ENCODE results near the gene UMAD1.

The UMAD1 gene

DNA sequence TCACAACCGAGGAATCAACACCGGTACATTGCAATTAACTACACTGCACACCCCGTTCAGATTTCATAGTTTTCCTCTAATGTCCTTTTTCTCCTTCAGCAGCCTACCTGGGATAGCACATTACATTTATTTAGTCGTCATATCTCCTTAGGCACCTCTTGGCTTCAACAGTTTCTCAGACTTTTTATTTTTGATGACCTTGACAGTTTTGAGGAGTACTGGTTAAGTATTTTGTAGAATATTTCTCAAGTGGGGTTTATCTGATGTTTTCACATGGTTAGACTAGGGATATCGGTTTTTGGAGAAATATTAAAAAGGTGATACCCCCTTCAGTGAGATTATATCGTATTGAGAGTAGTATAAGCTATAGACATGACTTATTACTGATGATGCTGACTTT lies 241.0 kb downstream of the UMAD1 start:
- Histone ChIP-seq H4K20me1 (no peaks in the 10 kb centered on the region), H3K4me2 (no peak overlapping the region), H3K36me3 (no peaks in the 10 kb centered on the region), H3K27me3 (no peaks in the 10 kb centered on the region), H3K27ac (no peak overlapping the region), H3K9me3 (replicated peaks in 1 of 11) (peaks cover 0 to 20% (median 0%) of the 10 kb centered on the region in 11 experiments; a peak in 4 of 22 replicates), H3K9ac (no peak overlapping the region), H3K4me3 (no peak overlapping the region), H3K4me1 (peaks cover 0 to 14% (median 0%) of the 10 kb centered on the region in 10 experiments; a peak in 6 of 20 replicates)
- no peak for TF ChIP-seq Cebpa-rat (IDR thresholded peaks at IDR 0.05)

DNA sequence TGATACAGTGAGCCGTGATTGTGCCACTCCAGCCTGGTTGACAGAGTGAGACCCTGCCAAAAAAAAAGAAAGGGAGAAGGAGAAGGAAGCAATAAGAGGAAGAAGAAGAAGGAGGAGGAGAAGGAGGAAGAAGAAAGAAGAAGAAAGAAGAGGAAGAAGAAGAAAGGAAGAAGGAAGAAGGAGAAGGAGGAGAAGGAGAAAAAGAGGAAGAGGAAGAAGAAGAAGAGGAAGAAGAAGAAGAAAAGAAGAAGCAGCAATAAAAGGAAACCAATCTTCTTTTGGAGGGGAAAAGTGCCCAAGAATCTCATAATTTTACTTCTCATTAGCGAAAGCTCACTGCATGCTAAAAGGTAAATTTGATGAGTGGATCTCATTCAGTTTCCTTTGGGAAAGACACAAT lies 242.3 kb downstream of the UMAD1 start:
- H4K20me1 ChIP-seq = no peaks in the 10 kb centered on the region
- no peaks in the 10 kb centered on the region for H3K36me3 ChIP-seq
- no peak overlapping the region for H3K9ac ChIP-seq
- no peak overlapping the region for H3K4me3 ChIP-seq
- peaks cover 0 to 14% (median 0%) of the 10 kb centered on the region in 10 experiments; a peak in 6 of 20 replicates for H3K4me1 ChIP-seq
- H3K4me2 ChIP-seq = peak overlapping the region in 2 of 11 experiments; percentile 4 to 29; a peak in 1 of 22 replicates
- peaks cover 0 to 20% (median 0%) of the 10 kb centered on the region in 11 experiments; a peak in 4 of 22 replicates for H3K9me3 ChIP-seq (replicated peaks in 1 of 11)
- peak overlapping the region in 1 of 11 experiments; percentile 23; a peak in 1 of 22 replicates for H3K27ac ChIP-seq
- H3K27me3 ChIP-seq = no peaks in the 10 kb centered on the region
- no peak for TF ChIP-seq Cebpa-rat (IDR thresholded peaks at IDR 0.05)

DNA sequence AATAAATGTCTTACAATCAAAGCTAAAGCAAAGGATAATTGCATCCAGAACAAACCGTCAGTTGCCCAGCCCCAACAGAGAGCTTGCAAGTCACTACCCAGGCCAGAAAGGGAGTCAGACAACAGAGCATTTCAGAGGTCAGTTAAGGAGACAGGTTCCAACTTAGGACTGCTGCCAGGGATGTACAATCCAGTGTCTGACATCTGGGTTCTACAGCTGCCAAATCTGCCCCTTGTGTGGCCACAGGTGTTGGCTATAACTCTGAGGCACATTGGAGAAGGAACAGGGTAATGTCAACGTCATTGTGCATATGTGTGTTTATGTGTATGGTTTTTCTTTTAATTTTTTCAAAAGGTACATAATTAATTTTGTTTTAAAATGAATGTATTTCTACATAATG lies 242.8 kb downstream of the UMAD1 start:
- no peak for TF ChIP-seq Cebpa-rat (IDR thresholded peaks at IDR 0.05)
- Histone ChIP-seq H3K36me3 (no peaks in the 10 kb centered on the region), H3K4me2 (peak overlapping the region in 4 of 11 experiments; percentile 4 to 52 (median 18); a peak in 5 of 22 replicates), H4K20me1 (no peaks in the 10 kb centered on the region), H3K9me3 (replicated peaks in 1 of 11) (peaks cover 0 to 20% (median 0%) of the 10 kb centered on the region in 11 experiments; a peak in 4 of 22 replicates), H3K27ac (peak overlapping the region in 1 of 11 experiments; percentile 23; a peak in 1 of 22 replicates), H3K4me1 (peaks cover 0 to 14% (median 0%) of the 10 kb centered on the region in 10 experiments; a peak in 6 of 20 replicates), H3K4me3 (no peak overlapping the region), H3K27me3 (no peaks in the 10 kb centered on the region), H3K9ac (no peak overlapping the region)

DNA sequence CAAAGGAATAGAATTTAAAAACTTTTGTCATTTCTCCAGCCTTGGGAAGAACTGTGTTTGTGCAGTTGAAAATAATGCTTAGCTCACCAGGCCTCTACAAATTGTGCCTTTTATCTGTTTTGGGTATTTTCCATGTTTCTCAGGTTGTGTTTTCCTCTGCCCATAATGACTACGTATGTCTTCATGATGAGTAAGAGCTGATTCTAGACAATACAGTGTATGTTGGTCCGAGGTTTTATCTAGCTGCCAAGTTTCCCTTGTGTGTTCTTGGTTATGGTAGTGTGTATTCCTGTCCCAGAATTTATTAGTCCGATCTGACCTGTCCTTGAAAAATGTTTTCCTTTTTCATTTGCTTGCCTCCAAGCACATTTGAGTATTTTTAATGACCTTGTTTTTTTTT lies 244.3 kb downstream of the UMAD1 start:
- peaks cover 0 to 14% (median 0%) of the 10 kb centered on the region in 10 experiments; a peak in 6 of 20 replicates for H3K4me1 ChIP-seq
- H3K9me3 ChIP-seq (replicated peaks in 1 of 11) = peaks cover 0 to 20% (median 0%) of the 10 kb centered on the region in 11 experiments; a peak in 4 of 22 replicates
- H3K9ac ChIP-seq = no peak overlapping the region
- H3K27ac ChIP-seq = no peak overlapping the region
- no peaks in the 10 kb centered on the region for H3K27me3 ChIP-seq
- H3K4me3 ChIP-seq = no peak overlapping the region
- TF ChIP-seq Cebpa-rat (IDR thresholded peaks at IDR 0.05) = no peak
- H4K20me1 ChIP-seq = no peaks in the 10 kb centered on the region
- H3K36me3 ChIP-seq = no peaks in the 10 kb centered on the region
- H3K4me2 ChIP-seq = no peak overlapping the region

DNA sequence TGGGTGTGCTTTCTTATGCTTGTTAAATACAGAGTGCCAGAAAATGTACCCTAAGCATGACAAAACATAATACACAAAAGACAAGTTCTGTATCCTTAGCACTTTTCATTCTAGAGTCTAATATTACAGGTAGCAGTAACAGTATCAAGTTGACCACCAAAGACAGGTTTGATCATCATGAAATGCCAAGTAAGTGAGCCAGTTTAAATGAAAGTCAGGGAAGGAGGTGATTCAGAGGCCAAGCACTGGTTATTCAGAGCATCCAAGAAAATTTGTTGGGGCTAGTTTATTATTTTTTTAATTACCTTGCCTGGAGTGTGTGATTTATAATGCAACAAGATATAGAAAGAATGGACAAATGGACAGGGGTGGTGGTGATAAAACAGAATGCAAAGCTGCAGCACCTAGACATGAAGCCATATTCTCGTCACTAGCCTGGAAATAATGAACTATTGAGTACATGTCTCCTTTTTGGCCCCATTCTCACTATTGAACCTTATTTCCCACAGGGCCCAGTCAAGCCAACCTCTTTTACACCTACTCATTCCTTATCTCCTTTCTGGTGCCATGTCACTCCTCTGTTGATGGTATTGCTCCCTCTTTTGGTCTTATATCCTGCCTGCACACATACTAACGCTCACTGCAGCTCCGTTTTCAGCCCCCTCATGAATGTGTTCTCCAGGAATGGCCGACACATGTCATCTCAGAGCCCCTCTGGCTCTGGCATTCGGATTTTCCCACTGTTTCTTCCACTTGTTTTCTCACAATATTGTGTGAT lies 249.4 kb downstream of the UMAD1 start:
- H3K27me3 ChIP-seq = no peaks in the 10 kb centered on the region
- no peak for TF ChIP-seq Cebpa-rat (IDR thresholded peaks at IDR 0.05)
- no peaks in the 10 kb centered on the region for H3K36me3 ChIP-seq
- H4K20me1 ChIP-seq = no peaks in the 10 kb centered on the region
- H3K4me1 ChIP-seq = no peaks in the 10 kb centered on the region
- H3K27ac ChIP-seq = no peak overlapping the region
- H3K4me3 ChIP-seq = no peak overlapping the region
- no peak overlapping the region for H3K4me2 ChIP-seq
- H3K9me3 ChIP-seq (replicated peaks in 1 of 11) = 0 out of 22 replicates have a peak, but pooled peaks cover 0 to 8% (median 0%) of the 10 kb centered on the region in 11 experiments
- H3K9ac ChIP-seq = no peak overlapping the region

DNA sequence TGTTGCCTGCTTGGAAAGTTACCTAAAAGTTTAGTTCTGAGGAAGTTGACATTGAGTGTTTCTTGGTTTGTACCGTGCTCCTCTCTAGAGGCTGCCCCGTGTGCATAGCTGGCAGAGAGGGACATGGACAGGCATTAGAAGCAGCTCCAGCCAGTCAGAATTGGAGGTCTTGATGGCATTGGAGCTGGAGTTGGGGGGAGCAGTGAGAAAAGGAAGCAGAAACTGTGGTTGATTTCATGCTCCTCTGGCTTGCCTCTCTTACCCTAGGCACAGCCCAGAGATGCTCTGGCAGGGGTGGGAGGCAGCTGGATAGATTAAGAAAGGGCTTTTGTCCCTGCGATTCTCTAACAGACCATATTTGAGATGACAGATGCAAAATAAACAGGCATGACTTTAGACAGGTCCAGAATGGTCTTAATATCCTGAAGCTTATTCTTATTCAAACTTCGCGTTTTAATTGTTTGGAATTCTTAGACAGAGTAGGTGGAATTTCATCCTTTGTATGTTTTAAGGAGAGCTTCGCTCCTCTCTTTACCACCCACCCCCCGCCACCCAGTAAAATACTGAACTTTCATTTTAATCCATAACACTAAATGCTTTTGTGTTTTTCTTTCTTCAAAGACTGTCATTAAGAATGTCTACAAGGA lies 254.6 kb downstream of the UMAD1 start:
- no peaks in the 10 kb centered on the region for H3K4me1 ChIP-seq
- H3K36me3 ChIP-seq = no peaks in the 10 kb centered on the region
- H3K27me3 ChIP-seq = no peaks in the 10 kb centered on the region
- 0 out of 22 replicates have a peak, but pooled peaks cover 0 to 8% (median 0%) of the 10 kb centered on the region in 11 experiments for H3K9me3 ChIP-seq (replicated peaks in 1 of 11)
- H4K20me1 ChIP-seq = no peaks in the 10 kb centered on the region
- no peak for TF ChIP-seq Cebpa-rat (IDR thresholded peaks at IDR 0.05)
- H3K4me3 ChIP-seq = no peak overlapping the region
- H3K4me2 ChIP-seq = no peak overlapping the region
- no peak overlapping the region for H3K9ac ChIP-seq
- H3K27ac ChIP-seq = no peak overlapping the region

DNA sequence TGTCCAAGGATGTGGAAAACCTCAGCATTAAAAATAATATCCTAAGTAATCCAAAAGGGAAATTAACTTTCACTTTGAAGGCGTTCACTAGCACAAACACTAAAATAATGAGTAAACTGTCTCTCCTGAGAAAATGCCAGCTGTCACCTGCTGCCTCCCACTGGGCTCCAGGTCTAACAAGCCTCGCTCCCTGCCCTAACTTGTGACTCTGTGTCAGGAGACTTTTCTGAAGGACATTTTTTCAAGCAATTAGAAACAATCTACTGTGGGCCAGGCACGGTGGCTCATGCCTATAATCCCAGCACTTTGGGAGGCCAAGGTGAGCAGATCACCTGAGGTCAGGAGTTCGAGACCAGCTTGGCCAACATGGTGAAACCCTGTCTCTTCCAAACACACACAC lies 255.2 kb downstream of the UMAD1 start:
- no peaks in the 10 kb centered on the region for H3K4me1 ChIP-seq
- no peak overlapping the region for H3K9ac ChIP-seq
- no peak for TF ChIP-seq Cebpa-rat (IDR thresholded peaks at IDR 0.05)
- H3K27ac ChIP-seq = no peak overlapping the region
- no peaks in the 10 kb centered on the region for H3K27me3 ChIP-seq
- 0 out of 22 replicates have a peak, but pooled peaks cover 0 to 6% (median 0%) of the 10 kb centered on the region in 11 experiments for H3K9me3 ChIP-seq (replicated peaks in 1 of 11)
- H3K4me3 ChIP-seq = no peak overlapping the region
- no peak overlapping the region for H3K4me2 ChIP-seq
- H4K20me1 ChIP-seq = no peaks in the 10 kb centered on the region
- no peaks in the 10 kb centered on the region for H3K36me3 ChIP-seq

DNA sequence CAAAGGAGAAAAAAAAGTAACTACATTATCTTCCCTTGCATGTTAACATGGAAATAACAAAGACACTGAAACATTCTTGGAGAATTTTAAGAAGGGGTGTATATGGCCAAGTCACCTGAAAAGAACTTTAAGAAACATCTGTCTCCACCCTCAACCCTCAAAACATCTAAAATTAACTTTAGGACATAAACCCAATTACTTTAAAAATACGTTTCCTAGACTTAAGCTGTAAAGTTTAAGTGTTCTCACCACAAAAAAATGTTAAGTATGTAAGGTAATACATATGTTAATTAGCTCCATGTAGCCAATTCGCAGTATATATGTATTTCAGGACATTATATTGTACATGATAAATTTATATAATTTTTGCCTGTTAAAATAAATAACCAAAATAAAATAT lies 257.0 kb downstream of the UMAD1 start:
- H3K9me3 ChIP-seq (replicated peaks in 1 of 11) = no peaks in the 10 kb centered on the region
- H3K4me2 ChIP-seq = no peak overlapping the region
- no peak for TF ChIP-seq Cebpa-rat (IDR thresholded peaks at IDR 0.05)
- H3K27ac ChIP-seq = no peak overlapping the region
- no peak overlapping the region for H3K4me3 ChIP-seq
- H4K20me1 ChIP-seq = no peaks in the 10 kb centered on the region
- no peak overlapping the region for H3K9ac ChIP-seq
- no peaks in the 10 kb centered on the region for H3K27me3 ChIP-seq
- no peaks in the 10 kb centered on the region for H3K4me1 ChIP-seq
- no peaks in the 10 kb centered on the region for H3K36me3 ChIP-seq

DNA sequence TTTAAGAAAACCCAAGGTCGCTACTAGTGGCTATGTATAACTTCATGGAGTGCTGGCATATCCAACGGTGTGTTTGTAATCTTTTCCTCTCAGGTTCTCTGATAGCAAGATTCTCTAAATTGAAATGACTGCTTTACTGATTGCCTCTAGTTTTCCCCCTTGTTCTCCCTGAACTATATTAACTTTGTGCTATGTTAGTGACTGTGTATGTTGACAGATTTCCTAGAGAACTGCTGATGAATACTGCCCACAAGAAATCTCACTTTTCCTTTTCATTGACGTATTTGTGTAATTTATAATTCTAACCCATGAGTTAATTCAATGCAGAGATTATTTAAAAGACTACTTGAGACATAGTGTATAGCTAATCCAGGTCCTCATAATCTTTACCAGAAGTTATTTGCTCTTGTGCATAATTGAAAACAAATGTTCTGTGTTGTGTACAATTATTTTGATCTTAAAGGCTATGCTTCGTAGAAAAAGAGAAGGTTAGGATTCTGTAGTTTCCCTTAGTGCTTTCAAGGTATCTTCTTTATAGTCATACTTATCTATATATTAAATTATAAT lies 257.5 kb downstream of the UMAD1 start:
- TF ChIP-seq Cebpa-rat (IDR thresholded peaks at IDR 0.05) = no peak
- H3K4me2 ChIP-seq = no peak overlapping the region
- no peaks in the 10 kb centered on the region for H3K4me1 ChIP-seq
- no peak overlapping the region for H3K27ac ChIP-seq
- H3K36me3 ChIP-seq = no peaks in the 10 kb centered on the region
- no peaks in the 10 kb centered on the region for H4K20me1 ChIP-seq
- H3K9ac ChIP-seq = no peak overlapping the region
- no peak overlapping the region for H3K4me3 ChIP-seq
- no peaks in the 10 kb centered on the region for H3K27me3 ChIP-seq
- H3K9me3 ChIP-seq (replicated peaks in 1 of 11) = no peaks in the 10 kb centered on the region

Measured in BLaER1 treated with 17β-estradiol and CSF1 and Interleukin-3, amounts not matched to agents 10 nM and 100 nM (cell line).